K562 (cell line): ENCODE data around the gene KIF21A. TPM values are rescaled to one million over a fixed set of nuclear protein-coding genes. Genes with fewer than 3 reads are reported as not detected.

ENCODE experiments used
- AFF4 ChIP-seq: sonication (generic); formaldehyde crosslinking; IDR thresholded peaks from 2 replicates; pipeline ENCODE4 v1.8.0; 2023; ENCODE audit warnings: mild to moderate bottlenecking, missing genetic modification reagents
- HOXB6 ChIP-seq: fragments of 250-450 bp; sonication (Bioruptor Pico); IDR thresholded peaks from 2 replicates; pipeline ENCODE4 v1.5.1; 2022; ENCODE audit warnings: mild to moderate bottlenecking, borderline replicate concordance
- KDM4B ChIP-seq, 2 experiments: fragments of 450-650 bp in 1 of 2; sonication (generic) in 1 of 2; IDR thresholded peaks; 2 replicates each; pipeline ENCODE4 v1.6.1; 2016 to 2017; ENCODE audit warnings: borderline replicate concordance in 2 of 2, antibody characterized with exemption in 1 of 2, low read depth in 1 of 2, mild to moderate bottlenecking in 1 of 2
- MGA ChIP-seq: fragments of 450-650 bp; IDR thresholded peaks from 2 replicates; pipeline ENCODE4 v1.6.1; 2016; ENCODE audit warnings: mild to moderate bottlenecking, moderate library complexity
- PTBP1 ChIP-seq: fragments of 200-400 bp; formaldehyde crosslinking; IDR thresholded peaks from 2 replicates; pipeline ENCODE4 v1.6.1; 2017; ENCODE audit warnings: low read depth, low read length
- SAFB2 ChIP-seq: fragments of 200-400 bp; formaldehyde crosslinking; IDR thresholded peaks from 2 replicates; pipeline ENCODE4 v1.6.1; 2018; ENCODE audit warnings: borderline replicate concordance, low read length, low read depth, moderate library complexity; ENCODE audit not compliant: severe bottlenecking
- TAF7 ChIP-seq: fragments of 450-650 bp; IDR thresholded peaks from 2 replicates; pipeline ENCODE4 v1.6.1; 2016; ENCODE audit warnings: missing genetic modification characterization, missing compliant biosample characterization
- THRB ChIP-seq: fragments of 450-650 bp; formaldehyde crosslinking; conservative IDR thresholded peaks from 2 replicates; pipeline ENCODE4 v1.4.0; 2022; ENCODE audit warnings: mild to moderate bottlenecking, missing genetic modification characterization
- ZNF3 ChIP-seq: fragments of 250-450 bp; sonication (Bioruptor Pico); IDR thresholded peaks from 2 replicates; pipeline ENCODE4 v1.5.0; 2021; ENCODE audit warnings: mild to moderate bottlenecking, moderate library complexity
- polyA plus RNA-seq, 8 experiments: library from polyadenylated mRNA; depleted of rRNA in 4 of 8; stranded (reverse) in 5 of 8; unstranded in 3 of 8; fragments of >200 nt; fragmentation: Nextera tagmentation in 2 of 8; fragmentation: Illumina TruSeq in 1 of 8; extraction: Ambion mirVana in 2 of 8; extraction: Trizol in 1 of 8; gene quantifications; 2 replicates each; pipeline versions ENCODE4 v1.2.1 to v1.2.3, GENCODE V29; 2011 to 2014; ENCODE audit warnings: inconsistent platforms in 1 of 8, missing spikeins in 1 of 8
- total RNA-seq, 7 experiments: library from RNA; depleted of rRNA in 6 of 7; stranded (reverse); fragments of >200 nt in 6 of 7; fragmentation: Illumina TruSeq in 2 of 7; extraction: Trizol in 2 of 7; gene quantifications; 2 replicates each; pipeline versions ENCODE4 v1.2.1 to v1.2.3, GENCODE V29; 2011 to 2021; ENCODE audit warnings: low replicate concordance in 1 of 7

Gene KIF21A
- total and polyA plus RNA-seq, 9 of the 15 experiments (the other 6 are each of a cell fraction or from before 2014, with no cell fraction given), result 17.7 to 45.0 (median 30.3) TPM

GRCh38 chr12:39443081-39443928 lies at the start of gene KIF21A (continued):
- TF ChIP-seq THRB (CRISPR knock-in tag) (no peak), KDM4B (IDR thresholded peaks at IDR 0.05; ENCODE audit: borderline replicate concordance in 2 of 2, low read depth in 1 of 2) (no peak), MGA (peak; percentile 61), HOXB6 (CRISPR knock-in tag) (no peak), ZNF3 (CRISPR knock-in tag) (no peak), SAFB2 (no peak), PTBP1 (no peak), TAF7 (tag) (no peak), AFF4 (CRISPR knock-in tag) (peak; percentile 90; the same call in 1 of the 2 replicates)
